GM19193 (cell line): ENCODE measurements around the gene HOXA2.

Experiments
- POLR2A ChIP-seq: IDR thresholded peaks from 4 replicates; pipeline ENCODE4 v1.6.1; 2011; ENCODE audit not compliant: insufficient read depth, insufficient read length; ENCODE audit errors: extremely low read depth

HOXA2 gene

DNA sequence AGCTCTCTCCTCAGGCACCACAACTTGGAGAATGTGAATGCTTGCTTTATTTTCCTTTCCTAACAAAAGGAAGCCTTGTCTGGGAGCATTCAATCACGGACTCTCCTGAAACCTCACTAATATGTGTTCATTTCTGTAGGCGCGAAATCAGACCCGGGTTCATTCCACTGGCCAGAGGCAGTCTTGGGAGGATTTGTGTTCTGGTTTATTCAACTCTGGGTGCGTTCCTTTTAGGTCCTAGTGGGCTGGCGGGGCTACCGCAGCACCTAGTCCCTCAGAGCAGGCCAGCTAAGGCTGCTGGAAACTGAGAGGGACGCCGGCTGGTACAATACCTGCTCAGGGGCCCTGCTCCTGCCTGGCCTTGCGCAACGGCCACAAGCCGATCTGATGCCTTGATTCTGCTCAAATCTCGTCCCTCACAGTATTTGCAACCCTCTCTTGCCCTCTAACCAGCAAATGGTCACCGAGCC lies 20.6 kb upstream of the HOXA2 start:
- no peak for TF ChIP-seq POLR2A

DNA sequence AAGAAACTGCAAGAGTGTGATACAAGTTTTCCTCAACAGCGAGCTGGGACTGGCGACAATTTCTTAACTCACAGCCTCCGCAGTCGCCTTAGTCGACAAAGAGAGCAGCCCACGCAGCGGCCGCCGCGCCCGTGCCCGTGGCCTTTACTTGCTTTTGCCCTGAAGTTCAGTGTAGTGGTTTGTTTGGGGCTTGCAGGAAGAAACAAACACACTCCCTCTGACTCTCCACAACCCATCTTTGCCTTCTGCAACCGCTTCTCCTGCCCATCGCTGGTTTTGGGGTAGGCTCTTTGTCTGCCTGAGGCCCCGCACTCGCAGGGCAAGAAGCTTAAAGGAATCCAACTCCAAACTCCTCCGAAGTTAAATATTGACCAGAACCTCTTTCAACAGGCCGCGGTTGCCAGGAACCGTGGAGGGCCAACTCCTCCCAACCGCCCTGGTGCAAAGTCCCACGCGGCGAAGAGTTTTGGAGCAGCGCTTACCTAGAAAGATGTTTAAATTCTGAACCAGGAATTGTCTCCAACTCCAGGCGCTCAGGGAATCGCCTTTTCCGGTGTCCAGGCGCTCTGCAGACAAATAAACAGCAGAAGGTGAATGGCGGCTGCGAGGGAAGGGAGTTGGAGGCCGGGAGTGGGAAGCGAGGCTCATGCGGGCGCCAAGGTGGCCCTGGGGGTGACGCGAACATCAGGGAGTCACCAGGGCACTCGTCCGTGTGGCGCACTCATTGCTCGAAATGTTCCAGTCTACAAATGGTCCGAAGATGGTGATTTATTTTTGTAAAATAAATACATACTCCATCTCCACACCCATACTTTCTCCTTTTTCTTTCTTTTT lies 19.8 kb upstream of the HOXA2 start:
- no peak for TF ChIP-seq POLR2A

DNA sequence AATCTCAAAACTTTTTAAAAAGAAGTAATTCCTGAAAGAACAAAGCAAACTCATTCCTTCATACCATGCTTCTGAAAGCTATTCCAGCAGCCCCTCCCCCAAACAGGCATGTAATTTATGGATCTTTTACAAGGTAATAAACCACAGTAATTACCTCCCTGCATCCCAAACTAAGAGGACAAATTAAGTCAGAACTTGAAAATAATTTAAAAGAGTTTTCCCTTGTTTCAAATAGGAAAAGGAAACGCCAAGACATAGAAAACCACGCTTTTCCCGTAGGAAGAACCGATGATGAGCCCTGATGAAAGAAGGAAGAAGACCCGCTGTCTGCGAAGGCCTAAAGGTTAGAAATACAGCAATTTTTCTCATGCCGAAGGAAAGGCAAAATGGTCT lies 19.2 kb upstream of the HOXA2 start:
- no peak for TF ChIP-seq POLR2A

DNA sequence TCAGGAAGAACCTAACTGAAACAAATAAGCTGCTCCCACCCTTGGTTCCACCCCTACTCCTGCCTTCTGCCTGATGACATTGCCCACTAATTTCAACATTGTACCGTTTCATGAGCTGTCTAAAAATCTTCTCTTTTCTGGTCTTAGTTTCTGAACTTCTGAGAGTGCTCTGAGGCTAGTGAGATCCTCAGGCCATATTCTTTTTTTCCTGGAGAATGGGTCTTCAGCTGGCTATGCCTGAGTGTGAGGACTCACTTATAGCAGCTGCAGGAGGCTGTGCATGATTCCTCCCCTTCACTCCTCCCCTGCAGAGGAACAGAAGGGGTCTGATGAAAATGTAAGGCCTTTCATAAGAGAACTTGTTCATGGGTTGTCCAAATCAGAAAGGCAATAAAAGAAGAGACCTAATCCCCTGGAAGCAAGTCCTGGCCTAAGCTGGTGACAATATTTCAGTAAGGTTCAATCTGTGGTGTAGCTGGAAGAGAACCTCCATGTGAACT lies 17.0 kb upstream of the HOXA2 start:
- no peak for TF ChIP-seq POLR2A

DNA sequence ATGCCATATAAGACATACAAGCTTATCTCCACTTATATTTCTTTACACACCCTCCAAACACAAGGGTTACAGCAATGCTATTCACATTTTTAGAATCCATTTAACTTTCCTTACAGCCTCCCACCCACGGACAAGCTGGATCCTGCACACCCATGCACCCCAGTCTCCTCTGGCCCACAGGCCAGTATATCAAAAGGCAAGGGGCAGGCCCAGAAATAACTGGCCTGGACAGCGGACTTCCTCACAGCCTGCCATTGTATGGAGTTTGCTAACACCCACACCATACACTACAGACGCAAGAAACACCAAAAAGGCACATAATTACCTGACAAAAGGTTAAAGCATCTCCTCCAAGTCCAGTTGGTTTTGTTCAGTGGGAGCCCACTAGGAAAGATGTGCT lies 16.1 kb upstream of the HOXA2 start:
- TF ChIP-seq POLR2A, result no peak

DNA sequence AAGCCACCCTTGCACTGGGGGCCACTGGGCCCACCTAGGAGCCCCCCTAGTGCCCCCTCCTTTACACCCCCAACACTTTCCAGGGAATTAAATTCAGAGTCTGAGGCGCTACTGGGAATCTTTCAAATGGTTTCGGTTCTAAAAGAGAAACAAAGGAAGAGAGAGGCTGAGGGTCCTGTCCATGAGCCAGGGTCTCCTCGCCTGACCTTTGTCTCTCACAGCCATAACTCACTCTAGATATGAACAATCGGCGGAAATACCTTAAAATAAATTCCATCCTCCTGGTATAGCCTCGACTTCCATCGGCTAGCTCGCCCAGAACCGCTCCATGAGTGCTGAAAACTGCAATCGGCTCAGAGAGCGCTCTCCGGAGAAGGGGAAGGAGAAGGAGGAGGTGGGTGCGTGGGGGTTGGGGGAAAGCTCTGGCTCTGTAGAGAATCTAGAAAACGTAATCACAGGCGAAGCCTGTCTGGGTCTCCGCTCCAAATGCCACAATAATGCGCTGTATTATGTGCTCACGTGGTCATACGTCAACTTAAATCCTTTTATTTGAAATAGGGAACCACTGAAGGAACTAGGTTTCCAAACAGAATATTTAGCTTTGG lies 15.5 kb upstream of the HOXA2 start:
- TF ChIP-seq POLR2A, result no peak

DNA sequence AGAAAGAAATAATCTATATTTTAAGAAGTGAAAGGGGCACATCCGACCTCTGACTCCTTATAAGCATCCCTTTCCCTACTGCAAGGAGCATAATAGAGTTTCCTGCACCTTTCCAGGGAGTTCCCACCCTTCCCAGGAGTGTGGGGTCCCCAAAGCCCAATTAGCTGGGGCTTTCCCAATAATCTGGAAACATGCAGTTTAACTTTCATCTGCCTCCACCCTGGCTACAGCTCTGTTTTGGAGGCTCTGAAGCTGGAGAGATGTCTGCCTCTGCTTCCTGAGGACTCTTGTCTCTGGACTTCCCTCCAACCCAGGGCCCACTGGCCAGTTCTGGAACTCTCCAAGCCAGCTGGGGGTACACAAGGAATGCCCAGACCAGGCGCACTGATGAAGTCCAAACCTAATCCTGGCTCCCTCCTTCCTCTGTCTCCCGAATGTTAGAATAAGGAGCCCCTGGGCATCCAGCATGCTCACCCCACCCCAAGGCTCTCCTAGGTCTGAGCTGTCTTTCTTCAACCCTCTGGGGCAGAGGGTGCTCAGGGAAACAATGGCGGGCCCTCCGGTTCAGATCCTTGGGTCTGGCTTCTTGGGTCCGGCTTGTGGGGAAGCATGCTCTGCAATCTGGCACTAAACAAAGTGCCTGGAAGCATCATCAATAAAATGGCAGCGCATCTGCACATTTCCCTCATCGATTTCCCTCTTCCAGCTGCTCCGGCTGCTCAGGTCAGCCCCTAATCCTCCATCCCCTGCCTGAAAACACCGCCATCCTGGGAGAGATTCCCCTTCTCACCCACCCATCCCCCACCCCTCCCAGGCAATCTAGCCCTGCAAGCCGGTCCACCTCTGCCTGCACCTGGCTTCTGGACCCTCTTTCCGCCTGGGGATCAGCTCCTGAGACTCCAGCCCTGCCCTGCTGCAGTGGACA lies 14.7 kb upstream of the HOXA2 start:
- TF ChIP-seq POLR2A, result no peak

DNA sequence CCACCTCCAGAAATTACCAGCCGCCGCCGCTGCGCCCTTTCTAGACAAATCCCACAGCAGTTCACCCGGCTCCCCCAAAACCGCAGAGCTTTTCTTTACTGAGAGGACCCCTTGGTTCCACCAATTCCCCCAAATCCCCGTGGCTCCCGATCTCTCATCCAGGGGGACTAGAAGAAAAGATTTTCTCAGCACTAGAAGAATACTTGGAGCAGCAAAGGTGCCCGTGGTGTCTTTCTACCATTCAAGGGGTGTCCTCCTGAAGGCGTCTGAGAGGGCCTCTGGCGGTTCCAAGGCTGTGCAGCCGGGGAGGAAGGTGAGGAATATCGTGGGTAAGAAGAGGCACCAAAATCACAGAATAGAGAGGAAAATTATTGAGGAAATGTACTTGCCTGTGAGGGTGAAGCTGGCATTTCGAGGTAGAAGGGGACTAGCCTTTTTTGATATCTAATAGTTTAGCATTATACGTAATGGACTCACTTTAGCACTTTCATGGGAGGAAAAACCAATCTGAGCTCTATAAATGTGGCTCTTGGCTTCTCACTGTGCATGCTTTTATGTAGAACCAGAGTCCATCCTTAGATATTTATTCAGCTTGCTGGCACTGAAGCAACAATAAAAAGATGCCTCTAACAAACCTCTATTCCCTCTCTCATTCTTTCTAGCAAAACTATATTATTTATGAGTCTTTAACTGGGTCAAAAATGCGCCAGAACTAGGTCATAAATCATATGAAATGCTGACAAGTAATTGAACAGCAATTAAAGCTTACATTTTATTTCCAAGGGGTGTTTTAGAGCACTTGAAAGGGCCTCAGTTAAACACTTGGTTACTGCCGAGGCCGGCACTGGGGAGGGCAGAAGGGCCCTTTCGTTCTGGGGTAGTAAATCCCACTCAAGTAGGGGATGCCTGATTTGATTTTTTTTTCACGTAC lies 13.8 kb upstream of the HOXA2 start:
- no peak for TF ChIP-seq POLR2A

DNA sequence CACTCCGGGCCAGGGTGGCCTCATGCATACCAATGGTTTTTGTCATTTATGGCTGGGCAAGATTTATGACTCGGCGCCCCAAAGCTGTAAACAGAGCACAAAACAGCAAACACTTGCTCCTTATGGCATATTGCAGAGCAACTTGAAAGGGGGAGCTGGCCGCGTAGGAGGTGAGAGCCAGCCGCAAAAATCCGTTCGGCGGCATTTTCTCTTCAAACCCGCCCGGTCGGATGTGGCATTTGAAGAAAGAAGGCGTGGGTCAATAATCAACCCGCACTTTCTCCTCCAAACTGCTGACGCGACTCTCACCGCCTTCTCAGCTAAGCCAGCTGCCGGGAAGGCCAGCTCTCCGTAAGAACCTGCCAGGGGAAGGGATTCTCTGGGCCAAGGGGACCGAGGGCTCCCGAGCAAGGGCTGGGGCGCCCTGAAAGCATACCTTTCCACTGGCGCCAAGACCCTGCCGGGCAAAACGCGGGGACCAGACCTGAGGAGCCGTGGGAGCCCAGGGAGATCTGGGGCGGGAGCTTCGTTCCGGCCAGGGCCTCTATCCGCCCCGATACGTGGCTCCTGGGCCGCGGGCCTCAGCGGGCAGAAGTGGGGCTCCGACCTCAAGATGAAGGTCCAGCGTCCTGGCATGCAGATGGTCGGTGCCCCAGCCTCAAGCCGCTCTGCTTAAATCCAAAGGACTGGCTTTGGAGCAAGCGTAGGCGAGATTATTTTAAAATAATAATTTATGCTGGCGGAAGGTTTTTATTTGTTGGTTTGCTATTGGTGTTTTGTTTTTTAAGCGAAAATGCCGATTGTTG lies 12.9 kb upstream of the HOXA2 start:
- TF ChIP-seq POLR2A, result no peak

DNA sequence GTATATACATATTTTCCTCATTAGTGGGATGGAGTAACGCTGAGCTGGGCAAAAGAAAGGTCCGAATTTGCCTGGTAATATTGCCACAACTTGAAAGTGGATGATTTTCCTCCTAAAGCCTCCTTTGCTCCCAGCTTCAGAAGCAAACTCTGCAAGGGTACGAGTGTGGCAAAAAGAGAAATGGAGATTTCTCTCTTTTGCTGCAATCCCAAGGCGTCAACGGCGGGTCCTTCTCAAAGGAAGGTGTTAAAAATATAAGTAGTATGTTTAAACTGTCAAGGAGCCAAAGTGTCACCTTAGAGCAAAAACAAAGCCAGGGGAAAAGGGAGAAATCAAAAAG lies 12.4 kb upstream of the HOXA2 start:
- TF ChIP-seq POLR2A, result no peak

DNA sequence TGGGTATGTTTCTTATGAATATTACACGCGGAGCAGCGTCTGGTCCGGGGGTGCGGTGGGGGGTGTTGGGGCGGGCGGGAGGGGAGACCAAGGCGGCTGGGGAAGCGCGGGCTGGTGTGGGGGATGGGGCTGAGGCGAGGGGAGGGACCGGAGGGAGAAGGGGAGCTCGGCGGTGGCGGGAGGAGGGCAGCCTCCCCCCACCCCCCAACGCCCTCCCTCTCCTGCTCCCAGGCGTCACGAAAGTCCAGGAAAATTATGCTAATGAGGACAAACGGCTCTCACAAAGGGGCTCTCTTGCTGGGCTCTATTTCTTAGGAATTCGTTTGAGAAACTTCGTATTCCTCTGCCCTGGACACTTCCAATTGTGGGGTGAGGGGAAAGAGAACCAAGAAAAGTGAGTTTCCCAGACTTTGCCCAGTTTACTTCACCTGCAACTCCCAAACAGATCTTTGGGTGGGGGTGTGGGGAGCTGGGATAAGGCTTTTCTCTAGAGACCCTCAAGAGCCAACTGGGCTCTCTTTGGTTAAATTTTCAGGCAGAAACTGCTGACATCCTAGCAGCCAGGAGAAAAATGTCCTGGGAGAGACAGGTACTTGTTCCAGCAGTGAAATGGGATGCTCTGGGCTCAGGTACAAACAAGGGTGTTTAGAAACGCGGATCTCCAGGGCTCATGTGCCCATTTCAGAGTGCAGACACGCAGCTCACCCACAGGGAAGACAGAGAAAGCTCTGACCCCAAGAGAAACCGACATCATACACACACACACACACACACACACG lies 11.7 kb upstream of the HOXA2 start:
- no peak for TF ChIP-seq POLR2A
